DOHH2 (cell line): ENCODE results near the gene KIF1B.

Experiments
- H3F3A ChIP-seq: fragments of 200-600 bp; sonication (generic), shearing (Covaris generic); 2 replicates; pipeline ENCODE4 v1.6.0; 2016; ENCODE audit warnings: antibody characterized with exemption, mild to moderate bottlenecking; ENCODE audit not compliant: control insufficient read depth, insufficient read depth
- H3K27ac ChIP-seq: fragments of 200-600 bp; sonication (generic); 2 replicates; pipeline ENCODE4 v1.5.1; 2014; ENCODE audit warnings: low read depth, mild to moderate bottlenecking, low read length, moderate library complexity
- H3K27me3 ChIP-seq: fragments of 200-600 bp; sonication (generic); 2 replicates; pipeline ENCODE4 v1.6.1; 2014; ENCODE audit warnings: mild to moderate bottlenecking, low read length, mixed read lengths; ENCODE audit not compliant: control insufficient read depth
- H3K36me3 ChIP-seq: fragments of 200-600 bp; sonication (generic); 2 replicates; pipeline ENCODE4 v1.6.1; 2014; ENCODE audit warnings: mild to moderate bottlenecking, low read length, moderate library complexity, mixed read lengths; ENCODE audit not compliant: control insufficient read depth
- H3K4me1 ChIP-seq: fragments of 200-600 bp; sonication (generic); 2 replicates; pipeline ENCODE4 v1.6.1; 2014; ENCODE audit warnings: mild to moderate bottlenecking, low read length, mixed read lengths; ENCODE audit not compliant: control insufficient read depth
- H3K4me2 ChIP-seq: fragments of 200-600 bp; sonication (generic); 2 replicates; pipeline ENCODE4 v1.6.0; 2014; ENCODE audit warnings: mild to moderate bottlenecking, low read length, moderate library complexity
- H3K4me3 ChIP-seq: fragments of 200-600 bp; sonication (generic); 2 replicates; pipeline ENCODE4 v1.5.1; 2014; ENCODE audit warnings: mild to moderate bottlenecking, low read length, mixed read lengths
- H3K79me2 ChIP-seq: fragments of 200-600 bp; sonication (generic); 2 replicates; pipeline ENCODE4 v1.6.1; 2014; ENCODE audit warnings: mild to moderate bottlenecking, low read length, mixed read lengths; ENCODE audit not compliant: control insufficient read depth
- H3K9me2 ChIP-seq: fragments of 200-600 bp; sonication (generic); replicated peaks from 2 replicates; pipeline ENCODE4 v1.6.1; 2014; ENCODE audit warnings: mild to moderate bottlenecking, low read length, mixed read lengths; ENCODE audit not compliant: control insufficient read depth
- H3K9me3 ChIP-seq: fragments of 200-600 bp; sonication (generic); 2 replicates; pipeline ENCODE4 v1.6.1; 2014; ENCODE audit warnings: antibody characterized with exemption, low read length, mixed read lengths; ENCODE audit not compliant: control insufficient read depth, insufficient read depth
- H4K20me1 ChIP-seq: fragments of 200-600 bp; sonication (generic); 2 replicates; pipeline ENCODE4 v1.6.0; 2014; ENCODE audit warnings: low read depth, mild to moderate bottlenecking, antibody characterized with exemption, low read length, moderate library complexity; ENCODE audit not compliant: control insufficient read depth, insufficient read depth
- CTCF ChIP-seq: fragments of 200-600 bp; sonication (generic); IDR thresholded peaks from one replicate; pipeline ENCODE4 v1.5.1; 2014; ENCODE audit warnings: antibody characterized with exemption, mild to moderate bottlenecking, low read depth, low read length; ENCODE audit not compliant: poor library complexity, severe bottlenecking
- EZH2phosphoT487 ChIP-seq: fragments of 200-600 bp; sonication (generic); IDR thresholded peaks from 2 replicates; pipeline ENCODE4 v1.6.1; 2017; ENCODE audit warnings: borderline replicate concordance, mild to moderate bottlenecking, antibody characterized with exemption, low read length, moderate library complexity, mixed read lengths

Gene KIF1B

GRCh38 chr1:10380594-10381275, 170.4 kb downstream of the KIF1B start:
- Histone ChIP-seq H3K36me3 (no peaks in the 10 kb centered on the region), H3K4me1 (no peaks in the 10 kb centered on the region), H3K4me2 (no peak overlapping the region), H4K20me1 (no peaks in the 10 kb centered on the region), H3K27ac (no peak overlapping the region), H3K9me2 (no peaks in the 10 kb centered on the region), H3K27me3 (no peaks in the 10 kb centered on the region), H3K4me3 (no peak overlapping the region), H3K9me3 (no peaks in the 10 kb centered on the region), H3F3A (no peaks in the 10 kb centered on the region), H3K79me2 (no peaks in the 10 kb centered on the region)
- TF ChIP-seq CTCF (no peak), EZH2phosphoT487 (no peak)

- H3K27ac ChIP-seq, result no peak overlapping the region
- no peaks in the 10 kb centered on the region for H3K9me2 ChIP-seq
- no peaks in the 10 kb centered on the region for H3K79me2 ChIP-seq
- no peaks in the 10 kb centered on the region for H3K36me3 ChIP-seq
- TF ChIP-seq CTCF, result no peak
- no peak for TF ChIP-seq EZH2phosphoT487
- H3K4me1 ChIP-seq, result peaks cover 12% of the 10 kb centered on the region
- no peaks in the 10 kb centered on the region for H3K27me3 ChIP-seq
- H3F3A ChIP-seq, result no peaks in the 10 kb centered on the region
- H3K4me2 ChIP-seq, result no peak overlapping the region
- H3K9me3 ChIP-seq, result no peaks in the 10 kb centered on the region
- no peaks in the 10 kb centered on the region for H4K20me1 ChIP-seq
- no peak overlapping the region for H3K4me3 ChIP-seq
Observed at GRCh38 chr1:10383630-10384029, 173.3 kb downstream of the KIF1B start.

- Histone ChIP-seq H3K79me2 (no peaks in the 10 kb centered on the region), H3K4me1 (peaks cover 13% of the 10 kb centered on the region), H3K4me2 (no peak overlapping the region), H3K4me3 (no peak overlapping the region), H3F3A (no peaks in the 10 kb centered on the region), H3K9me2 (no peaks in the 10 kb centered on the region), H3K9me3 (no peaks in the 10 kb centered on the region), H3K27ac (no peak overlapping the region), H3K36me3 (no peaks in the 10 kb centered on the region), H3K27me3 (no peaks in the 10 kb centered on the region), H4K20me1 (no peaks in the 10 kb centered on the region)
- no peak for TF ChIP-seq CTCF
- no peak for TF ChIP-seq EZH2phosphoT487
Observed at GRCh38 chr1:10384219-10384618, 173.8 kb downstream of the KIF1B start.
